Inflammatory macrophage treated with lipopolysaccharide for 1 hour (primary cell): Measurements from ENCODE around the gene TRAPPC2L.
A peak's percentile ranks its signal among the peaks of the same experiment; 100 is the strongest.

Source experiments
- DNase-seq, 2 donors: peaks; one replicate each; pipeline ENCODE4 v3.0.0-alpha.2; 2020 to 2022

The TRAPPC2L gene

DNA sequence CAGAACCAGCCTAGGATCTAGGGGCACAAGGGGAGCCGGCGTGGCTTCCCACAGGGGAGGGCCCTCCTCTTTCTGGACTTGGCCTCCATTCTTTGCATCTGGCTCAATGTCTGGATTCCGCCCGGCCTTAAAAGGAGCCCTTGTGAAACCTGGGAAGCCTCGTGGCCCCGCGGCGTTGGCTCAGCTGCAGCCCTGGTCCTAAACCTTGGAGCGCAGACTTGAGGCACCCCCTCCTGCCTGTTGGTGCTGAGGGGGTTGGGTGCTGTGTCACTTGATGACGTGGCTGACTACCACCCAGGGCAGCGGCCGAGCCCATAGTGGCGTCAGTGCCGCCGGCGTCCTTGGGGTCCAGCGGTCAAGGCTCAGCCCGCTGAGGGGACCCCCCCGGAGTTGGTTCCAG is 4.4 kb downstream of the TRAPPC2L start:
- no peak for DNase-seq

DNA sequence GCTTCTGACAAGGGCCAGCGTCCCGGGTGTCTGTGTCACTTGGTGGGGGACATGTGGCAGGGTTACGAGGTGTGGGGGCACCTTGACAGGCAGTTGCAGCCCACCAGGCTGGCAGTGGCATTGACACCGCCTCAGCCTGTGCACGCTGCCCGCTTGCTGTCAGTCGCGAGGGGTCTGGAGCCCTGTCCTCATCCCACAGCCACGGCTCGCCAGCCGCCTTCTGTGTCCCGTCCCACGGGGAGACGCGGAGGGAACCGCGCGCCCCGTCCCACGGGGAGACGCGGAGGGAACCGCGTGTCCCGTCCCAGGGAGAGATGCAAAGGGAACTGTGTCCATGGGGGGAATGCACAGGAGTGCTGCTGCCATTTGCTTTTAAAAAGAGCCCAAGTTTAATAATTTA is 6.0 kb downstream of the TRAPPC2L start:
- no peak for DNase-seq

DNA sequence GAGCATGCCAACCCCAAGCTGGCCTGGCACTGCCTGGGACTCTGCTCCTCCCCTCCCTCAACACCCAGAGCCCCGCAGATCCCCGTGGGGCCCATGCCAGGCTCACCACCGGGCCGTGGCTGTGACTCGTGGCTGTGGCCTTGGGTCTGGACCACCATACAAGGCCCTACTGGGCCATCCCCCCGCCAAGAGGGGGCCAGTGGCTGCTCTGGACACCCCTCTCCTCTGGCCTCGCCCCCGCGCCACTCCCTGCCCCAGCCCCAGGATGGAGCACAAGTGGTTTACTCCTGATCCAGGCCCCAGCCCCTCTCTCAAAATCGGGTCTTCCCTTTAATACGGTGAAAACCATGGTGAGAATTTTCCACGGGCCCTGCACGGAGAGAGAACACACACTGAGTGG is 6.5 kb downstream of the TRAPPC2L start:
- no peak for DNase-seq

DNA sequence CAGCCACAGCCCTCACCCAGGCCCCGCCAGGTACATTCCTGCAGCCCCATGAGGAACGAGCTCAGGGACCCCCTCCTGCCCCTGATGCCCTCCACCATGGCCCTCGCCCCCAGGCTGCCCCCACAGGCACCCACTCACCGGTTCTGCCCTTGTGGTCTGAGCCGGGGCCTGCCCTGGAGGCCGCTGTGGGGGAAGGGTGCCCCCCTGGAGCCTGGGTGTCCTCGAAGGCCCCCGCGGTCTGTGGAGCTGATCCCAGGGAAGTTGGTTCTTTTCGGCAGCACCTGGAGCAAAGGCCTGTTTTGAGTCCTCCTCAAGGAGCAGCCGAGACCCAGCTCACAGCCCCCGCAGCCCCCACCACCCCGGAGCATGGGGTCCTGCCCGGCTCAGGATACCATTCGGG is 7.2 kb downstream of the TRAPPC2L start:
- DNase-seq: no peak

DNA sequence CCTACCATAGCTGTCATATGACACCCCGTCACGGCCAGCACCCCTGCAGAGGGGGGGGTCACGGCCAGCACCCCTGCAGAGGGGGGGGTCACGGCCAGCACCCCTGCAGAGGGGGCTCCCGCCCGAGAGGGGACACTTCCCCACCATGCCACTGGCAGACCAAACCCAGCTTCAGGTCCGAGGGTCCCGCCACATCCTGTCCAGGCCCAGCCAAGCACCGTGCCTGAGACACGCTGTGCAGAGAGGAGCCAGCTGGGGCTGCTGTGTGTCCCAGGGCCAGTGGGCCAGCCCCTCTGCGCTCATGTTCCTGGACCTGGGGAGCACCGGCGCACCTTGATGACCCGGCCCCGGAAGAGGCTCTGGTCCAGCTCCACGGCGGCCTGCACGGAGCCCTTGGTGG is 7.6 kb downstream of the TRAPPC2L start:
- no peak for DNase-seq

DNA sequence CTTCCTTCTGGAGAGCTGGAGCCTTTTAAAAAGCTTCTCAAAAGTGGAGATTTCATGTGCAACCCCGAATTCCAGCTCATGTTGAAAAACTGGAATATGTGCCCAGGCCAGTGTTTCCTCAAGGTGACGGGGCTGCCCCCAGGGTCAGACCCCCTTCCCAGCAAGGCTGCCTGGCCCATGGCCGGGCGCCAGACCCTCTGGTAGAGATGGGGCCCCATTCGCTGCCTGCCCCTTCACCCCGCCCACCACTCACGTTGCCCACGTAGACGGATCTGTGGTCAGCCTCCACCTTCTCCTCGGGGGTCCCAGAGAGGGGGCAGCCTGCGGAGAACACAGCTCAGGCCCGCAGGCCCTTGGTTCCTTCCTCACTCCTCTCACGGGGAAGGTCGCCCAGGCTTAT is 8.4 kb downstream of the TRAPPC2L start:
- no peak for DNase-seq

DNA sequence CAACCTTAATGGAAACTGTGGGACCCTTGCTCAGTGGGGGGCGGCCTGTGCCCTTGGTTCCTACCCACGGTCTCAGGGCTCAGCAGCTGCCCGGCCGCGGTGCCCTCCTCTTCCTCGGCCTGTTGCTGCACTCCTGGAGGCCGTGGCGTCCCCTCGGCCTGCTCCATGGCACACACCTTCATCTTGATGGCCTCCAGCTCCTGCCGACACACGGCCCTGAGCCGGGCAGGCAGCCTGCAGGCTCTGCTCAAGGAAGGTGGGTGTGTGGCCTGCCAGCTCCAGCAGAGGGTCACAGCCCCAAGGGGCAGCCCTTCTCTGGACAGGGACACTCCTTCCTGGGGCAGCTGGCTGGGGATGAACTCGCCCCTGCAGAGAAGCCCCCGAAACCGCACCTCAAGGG is 8.8 kb downstream of the TRAPPC2L start:
- DNase-seq: no peak

DNA sequence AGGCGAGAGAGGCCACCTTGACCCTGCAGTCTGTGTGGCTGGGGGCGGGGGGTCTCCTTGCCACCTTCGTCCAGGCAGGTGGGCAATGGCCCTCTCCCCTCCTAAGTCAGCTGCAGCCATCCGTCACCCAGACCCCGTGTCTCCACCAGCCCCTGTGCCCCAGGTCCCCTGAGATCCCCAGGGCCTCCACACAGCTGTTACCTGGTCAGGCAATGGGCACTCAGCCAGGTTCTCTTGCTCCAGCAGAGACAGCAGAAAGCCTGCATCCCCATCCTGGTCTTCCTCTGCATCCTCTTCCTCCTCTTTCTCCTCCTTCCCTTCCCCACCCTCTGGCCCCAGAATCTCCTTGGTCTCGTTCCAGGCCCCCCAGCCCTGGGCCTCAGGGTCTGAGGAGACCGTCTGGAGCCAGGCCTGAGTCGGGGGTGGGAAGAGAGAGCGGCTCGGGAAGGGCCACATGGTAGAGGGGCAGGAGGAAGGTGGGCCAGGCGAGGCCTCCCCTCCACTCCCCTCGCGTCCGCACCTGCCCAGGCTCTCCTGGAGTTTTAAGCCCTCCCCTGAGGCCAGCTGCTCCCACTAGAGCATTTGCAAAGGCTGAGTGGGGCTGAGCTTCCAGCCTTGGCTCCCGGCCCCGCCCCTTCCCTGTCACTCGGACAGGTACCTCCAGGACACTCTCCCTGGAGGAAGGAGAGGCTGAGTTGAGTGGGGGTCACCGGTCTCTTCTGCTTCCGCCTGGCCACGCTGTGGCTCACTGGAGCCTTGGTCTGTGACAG is 9.4 kb downstream of the TRAPPC2L start, which contains the start of gene PABPN1L:
Gene PABPN1L (minus strand): TSS at position 510 of the 770 bp plus-strand sequence. CDS start 54 bp downstream, at position 456.
- no peak for DNase-seq

DNA sequence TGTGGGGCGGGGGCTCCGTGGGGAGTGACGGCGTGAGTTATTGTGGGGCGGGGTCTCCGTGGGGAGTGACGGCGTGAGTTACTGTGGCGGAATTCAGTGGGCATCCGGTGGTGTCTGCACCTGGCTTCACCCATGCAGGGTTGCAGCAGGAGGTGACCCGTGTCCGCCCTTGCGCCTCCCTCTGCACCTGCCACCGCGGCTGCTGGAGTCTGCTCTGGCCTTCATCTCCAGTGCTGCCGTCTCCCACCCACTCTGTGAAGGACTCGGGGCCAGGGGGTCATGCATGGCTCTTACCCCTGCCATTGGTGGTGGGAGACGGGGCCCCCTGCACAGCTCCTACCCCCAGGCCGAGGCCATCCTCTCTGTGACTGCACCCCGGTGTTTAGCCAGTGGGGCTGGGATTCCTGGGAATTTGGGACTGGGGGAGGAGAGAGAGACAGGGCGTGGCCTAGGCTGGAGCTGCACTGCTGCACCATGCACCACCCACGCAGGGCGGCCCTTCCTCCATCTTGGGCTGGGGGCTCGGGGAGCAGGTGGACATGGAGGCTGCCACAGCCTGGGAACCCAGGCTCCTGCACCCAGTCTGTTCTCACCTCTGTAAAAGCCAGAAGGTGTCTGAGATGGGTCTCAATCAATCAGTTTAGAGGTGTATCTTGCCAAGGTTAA is 10.8 kb downstream of the TRAPPC2L start:
- no peak for DNase-seq

DNA sequence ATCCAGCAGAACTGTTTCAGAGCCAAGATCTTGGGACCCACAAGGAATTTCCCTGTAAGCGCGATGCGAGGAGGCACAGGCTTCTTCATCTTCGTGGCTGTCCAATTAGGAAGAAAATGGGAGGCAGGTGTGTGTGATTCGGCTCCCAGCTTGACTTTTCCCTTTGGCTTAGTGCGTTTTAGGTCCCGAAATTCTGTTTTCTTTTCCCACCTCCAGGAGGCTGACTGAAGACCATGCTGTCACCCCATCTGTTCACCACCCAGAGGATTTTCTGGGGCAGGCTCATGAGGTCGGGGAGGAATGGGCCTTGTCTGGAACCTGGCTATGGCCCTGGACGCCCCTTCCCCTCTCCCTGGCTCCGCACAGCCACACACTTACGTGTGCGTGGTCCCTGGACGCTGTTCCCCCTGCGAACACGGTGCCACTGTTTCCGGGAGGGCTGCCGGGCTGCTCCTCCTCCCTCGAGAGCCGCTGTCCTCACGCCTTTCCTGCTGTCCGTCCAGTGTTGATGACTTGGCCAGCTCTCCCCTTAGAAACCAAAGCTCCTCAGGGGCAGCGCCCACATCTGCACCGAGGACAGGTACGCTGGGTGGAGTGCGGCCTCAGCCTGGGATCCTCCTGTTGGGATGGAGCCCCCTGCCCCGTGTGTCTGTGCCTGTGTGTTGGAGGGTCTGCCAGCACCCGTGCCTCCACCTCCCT is 12.2 kb downstream of the TRAPPC2L start:
- DNase-seq: no peak

DNA sequence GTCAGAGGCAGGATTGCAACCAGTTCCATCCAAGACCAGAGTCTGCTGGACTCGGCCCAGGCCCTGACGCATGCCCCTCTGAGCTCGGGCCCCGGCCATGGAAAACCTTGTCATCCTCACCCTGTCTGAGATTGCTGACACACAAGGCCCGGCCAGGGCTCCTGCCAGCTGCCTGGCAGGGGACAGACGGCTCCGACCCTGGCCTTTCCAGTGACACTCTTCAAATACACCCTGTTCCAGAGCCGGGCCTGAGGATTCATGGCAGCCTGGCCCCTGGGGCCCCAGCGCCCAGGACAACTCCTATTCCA is 12.7 kb downstream of the TRAPPC2L start:
- DNase-seq: no peak

DNA sequence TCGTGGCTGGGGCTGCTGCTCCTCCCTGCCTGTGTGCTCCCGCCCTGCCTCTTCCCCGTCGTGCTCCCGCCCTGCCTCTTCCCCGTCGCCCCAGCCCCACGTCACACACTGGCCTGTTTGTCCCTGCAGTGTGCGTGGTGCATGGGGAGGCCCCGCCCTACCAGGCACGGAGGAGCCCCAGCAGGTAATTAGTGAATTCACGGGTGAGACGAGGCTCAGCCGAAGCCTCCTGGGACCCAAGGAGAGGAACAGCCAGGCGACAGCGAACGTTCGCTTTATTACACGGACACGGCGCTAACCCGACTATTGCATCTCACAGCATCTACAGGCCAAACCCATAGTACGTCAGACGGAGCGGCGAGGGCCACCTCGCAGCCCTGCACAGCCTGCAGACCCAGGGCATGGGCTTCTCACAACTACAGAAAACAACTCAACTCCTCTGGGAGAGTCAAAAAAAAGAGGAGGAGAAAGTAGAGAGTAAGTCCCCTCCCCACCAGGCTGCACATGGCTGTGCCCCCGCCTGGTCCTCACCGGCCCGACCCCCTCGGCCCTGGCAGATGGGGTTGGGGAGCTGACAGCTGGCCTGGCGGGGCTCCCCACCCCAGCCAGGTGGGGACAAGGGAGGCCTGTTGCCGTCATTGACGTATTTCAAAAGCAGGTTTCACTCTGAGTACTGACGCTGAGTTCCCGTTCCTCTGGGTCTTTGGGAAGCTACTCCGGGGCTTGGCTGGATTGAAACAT is 13.9 kb downstream of the TRAPPC2L start:
- DNase-seq: peak; percentile 6 to 22

DNA sequence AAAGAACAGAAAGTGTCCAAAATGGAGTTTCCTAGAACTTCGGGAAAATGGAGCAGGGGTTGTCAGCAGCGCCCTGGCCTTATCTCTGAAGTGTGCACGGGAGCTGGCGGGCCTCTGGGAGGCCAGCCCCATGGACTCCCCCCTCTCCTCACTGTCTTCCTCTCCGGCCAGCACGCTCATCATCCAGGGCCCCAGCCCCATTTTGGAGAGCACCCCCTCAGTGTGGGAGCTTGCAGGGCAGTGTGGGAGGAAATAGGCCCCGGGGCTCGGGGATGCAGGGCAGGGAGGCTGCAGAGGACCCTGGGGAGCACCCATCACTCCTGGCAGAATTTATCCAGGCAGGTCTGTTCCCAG is 14.4 kb downstream of the TRAPPC2L start:
- DNase-seq: no peak

DNA sequence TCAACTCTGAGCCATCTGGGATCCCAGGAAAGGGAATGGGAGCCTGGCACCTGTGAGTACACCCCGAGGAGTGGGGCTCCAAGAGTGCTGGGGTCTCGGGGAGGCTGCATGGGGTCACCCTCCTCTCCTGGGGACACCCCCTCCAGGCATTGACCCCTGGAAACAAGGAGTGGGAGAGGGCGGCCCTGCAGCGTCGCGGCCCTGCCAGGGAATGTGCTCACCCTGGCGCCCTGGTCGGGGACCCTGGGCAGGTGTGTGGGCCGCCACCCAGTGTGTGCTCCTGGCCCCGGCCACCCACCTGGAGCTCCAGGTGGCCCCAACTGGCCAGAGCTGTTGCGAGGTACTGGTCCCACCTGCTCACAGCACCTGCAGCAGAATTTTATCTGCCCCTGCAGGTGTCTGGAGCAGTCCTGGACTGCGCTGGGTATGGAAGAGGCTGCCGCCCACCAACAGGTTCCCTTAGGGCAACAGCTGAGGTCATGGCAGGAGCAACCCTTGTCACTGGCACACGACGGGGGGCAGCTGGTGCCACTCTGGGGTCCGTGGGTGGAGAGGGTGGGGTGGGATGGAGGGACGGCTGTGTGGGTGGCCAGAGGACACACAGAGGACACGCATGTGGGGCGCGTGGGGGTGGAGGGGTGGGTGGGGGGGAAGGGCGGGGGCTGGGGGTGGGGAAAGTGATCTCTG is 14.9 kb downstream of the TRAPPC2L start:
- DNase-seq: no peak

DNA sequence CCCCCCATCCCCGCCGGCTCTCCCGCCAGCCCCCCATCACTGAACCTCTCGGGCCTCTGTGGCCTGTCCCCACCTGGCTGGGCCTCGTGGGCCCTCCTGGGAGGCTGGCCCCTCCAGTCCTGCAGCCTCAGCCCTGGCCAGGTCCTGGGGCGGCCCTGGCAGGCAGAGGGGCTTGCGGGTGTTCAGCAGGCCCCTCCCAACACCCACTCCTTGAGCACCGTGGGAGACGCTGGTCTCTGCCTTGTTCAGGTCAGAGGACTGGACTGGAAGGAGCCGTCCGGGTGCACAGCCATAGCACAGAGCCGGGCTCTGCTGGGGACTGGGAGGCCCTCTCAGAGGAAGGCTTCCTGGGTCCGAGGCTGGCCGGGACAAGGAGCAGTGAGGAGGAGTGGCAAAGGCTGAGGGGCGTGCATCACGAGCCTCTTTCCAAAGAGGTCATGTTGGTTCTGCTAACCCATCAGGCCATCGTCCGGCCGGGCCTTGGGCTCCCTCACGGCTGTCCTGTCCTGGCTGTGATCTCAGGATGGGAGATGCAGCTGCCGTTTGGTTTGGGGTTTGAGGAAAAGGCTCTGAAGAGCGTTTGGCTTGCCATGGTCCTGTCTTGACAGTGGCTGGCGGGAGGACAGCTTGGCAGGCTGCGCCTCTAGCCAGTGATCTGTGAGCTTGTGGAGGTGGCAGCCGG is 15.9 kb downstream of the TRAPPC2L start:
- DNase-seq: no peak

DNA sequence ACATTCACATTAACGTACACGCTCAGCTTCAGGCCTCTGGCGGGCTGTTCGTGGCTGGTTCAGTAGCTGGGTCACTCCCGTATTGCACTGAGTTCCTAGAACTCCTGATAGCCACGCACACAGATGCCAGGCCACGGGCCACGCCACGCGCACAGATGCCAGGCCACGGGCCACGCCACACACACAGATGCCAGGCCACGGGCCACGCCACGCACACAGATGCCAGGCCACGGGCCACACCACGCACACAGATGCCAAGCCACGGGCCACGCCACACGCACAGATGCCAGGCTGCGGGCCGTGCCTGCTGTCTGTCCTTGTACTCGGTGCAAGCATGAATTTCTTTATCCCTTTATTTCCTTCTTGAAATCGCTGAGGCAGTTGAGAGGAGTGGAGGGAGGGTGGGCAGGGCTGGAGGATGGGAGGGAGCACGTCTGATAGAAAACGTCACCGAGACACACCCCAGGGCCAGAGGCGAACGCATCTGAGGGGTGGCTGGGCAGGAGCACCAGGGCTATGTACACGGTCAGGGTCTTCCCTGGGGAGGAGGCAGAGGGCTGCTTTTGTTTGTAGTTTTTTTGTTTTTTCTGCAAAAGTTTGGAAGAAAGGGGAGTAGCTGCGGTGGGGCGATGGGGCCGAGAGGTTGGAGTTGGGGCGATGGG is 18.1 kb downstream of the TRAPPC2L start:
- DNase-seq: no peak

DNA sequence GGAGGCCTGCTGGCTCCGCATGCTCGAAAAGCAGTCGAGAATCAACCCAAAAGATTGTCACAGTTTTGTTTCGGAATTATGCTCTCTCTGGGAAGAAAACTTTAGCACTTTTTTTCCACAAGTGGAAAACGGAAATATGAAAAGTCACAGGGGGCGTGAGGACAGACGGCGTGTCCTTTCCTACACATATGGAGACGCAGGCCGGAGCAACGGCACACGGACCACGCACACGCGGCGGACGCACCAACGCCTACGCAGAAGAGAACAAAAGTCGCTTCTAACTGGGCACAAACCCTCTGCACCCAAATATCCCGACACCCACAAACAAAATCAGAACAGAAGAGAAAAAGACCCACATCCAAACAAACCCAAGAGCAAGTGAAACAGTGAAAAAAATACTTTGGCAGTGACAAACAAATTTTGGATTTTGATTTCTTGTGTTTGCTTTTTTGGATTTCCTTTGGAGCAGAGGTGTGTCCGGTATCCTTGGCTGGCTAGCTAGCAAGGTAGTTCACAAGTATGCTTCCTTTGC is 18.8 kb downstream of the TRAPPC2L start:
- no peak for DNase-seq

DNA sequence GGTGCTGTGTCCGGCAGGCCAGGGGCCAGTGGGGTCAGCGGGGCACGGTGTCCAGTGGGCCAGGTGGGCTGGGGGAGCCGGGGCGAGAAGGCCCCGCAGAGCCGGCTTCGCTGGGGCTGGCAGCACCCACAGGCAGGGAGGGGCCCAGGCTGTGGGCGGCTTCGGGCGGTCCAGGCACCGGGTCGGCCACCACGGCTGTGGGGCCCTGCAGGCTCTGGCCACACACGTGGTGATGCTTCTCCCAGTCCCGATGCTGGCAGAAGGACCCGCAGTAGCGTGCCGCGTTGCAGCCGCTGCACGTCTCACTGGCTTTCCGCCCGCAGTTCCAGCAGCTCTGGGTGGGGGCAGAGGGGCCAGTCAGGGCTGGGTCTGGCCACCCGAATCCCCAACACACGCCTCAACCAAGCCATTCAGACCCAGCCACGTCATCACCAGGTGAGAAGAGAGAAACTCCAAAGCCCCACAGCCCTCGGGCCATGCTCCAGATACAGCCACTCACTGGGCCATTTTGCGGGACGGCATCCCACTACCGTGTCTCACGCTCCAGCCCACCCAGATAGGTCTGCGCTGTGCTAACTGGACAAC is 20.1 kb downstream of the TRAPPC2L start:
- no peak for DNase-seq

DNA sequence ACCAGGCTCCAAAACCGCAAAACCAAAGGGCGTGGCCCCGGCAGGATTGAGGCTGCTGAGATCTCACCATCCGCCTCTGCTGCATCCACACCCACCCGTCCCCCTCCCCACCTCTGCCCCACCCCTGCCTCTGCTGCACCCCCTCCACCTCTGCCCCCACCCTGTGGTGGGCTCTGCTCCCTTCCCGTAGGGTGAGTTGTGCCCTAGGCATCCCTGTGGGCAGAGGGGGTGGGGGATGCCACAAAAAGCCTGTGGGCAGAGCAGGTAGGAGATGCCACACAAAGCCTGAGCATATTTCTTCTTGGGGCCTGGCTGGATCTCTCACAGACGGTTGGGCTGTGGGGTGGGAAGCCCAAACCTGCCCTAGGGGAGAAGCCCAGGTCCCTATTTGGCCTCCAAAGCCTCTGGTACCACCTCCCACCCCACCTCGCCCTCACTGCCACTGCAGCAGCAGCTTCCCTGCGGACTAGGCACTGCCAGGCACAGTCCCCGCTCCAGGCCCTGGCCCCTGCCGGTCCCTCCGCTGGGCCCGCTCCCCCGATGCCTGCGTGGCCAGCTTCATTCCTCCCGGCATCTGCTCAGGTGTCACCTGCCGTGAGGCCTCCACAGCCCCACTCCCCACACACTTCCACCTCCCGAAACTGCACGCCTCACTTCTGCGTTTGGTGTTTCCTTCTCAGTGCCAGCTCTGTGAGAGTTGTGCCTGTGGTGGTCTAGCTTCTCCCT is 20.8 kb downstream of the TRAPPC2L start:
- DNase-seq: no peak

DNA sequence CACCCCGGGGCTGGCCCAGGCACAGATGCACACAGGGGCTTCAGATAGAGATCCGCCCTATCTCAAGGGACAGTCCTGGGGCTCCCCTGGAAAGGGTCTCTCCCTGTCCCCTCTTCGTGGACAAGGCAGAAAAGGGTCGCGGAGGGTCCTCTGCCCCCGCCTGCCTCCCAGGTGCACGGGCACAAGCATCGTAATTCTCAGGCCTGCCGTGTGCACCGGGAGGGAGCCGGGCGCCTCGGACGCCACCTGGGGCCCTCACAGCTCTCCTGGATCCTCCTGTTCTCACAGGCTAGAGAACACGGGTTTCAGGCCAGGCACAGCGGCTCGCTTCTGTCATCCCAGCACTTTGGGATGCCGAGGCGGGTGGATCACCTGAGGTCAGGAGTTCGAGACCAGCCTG is 21.4 kb downstream of the TRAPPC2L start:
- DNase-seq: no peak
